Astrocyte (in vitro differentiated cells and primary cell): Measurements from ENCODE around the gene PPP1R14C. TPM values are rescaled to one million over a fixed set of nuclear protein-coding genes. Genes with fewer than 3 reads are reported as not detected.

Source experiments
- DNase-seq: peaks from one replicate; pipeline ENCODE4 v3.0.0-alpha.2; 2010; ENCODE audit warnings: low read depth
- FAIRE-seq: peaks from 2 replicates; lab custom pipeline; 2011; peaks lifted over from hg19 to GRCh38; lab: Jason Lieb, UNC
- H2AFZ ChIP-seq: 2 replicates; pipeline ENCODE4 v1.6.0; 2012; ENCODE audit warnings: low read depth, low read length, inconsistent platforms
- H3K27ac ChIP-seq: 2 replicates; pipeline ENCODE4 v1.5.1; 2011; ENCODE audit warnings: low read depth, low read length, inconsistent platforms
- H3K27me3 ChIP-seq: 2 replicates; pipeline ENCODE4 v1.6.0; 2011; ENCODE audit warnings: low read length, inconsistent platforms; ENCODE audit not compliant: insufficient read depth
- H3K36me3 ChIP-seq: 2 replicates; pipeline ENCODE4 v1.5.1; 2011; ENCODE audit warnings: low read length, inconsistent platforms; ENCODE audit not compliant: insufficient read depth
- H3K4me1 ChIP-seq: 2 replicates; pipeline ENCODE4 v1.5.1; 2011; ENCODE audit warnings: low read length, inconsistent platforms; ENCODE audit not compliant: insufficient read depth
- H3K4me2 ChIP-seq: 2 replicates; pipeline ENCODE4 v1.6.0; 2012; ENCODE audit warnings: low read length, inconsistent platforms
- H3K4me3 ChIP-seq: 2 replicates; pipeline ENCODE4 v1.5.1; 2011; ENCODE audit warnings: low read depth, mild to moderate bottlenecking, low read length, inconsistent platforms; ENCODE audit not compliant: insufficient read depth
- H3K79me2 ChIP-seq: 2 replicates; pipeline ENCODE4 v1.6.0; 2012; ENCODE audit warnings: mild to moderate bottlenecking, low read length, inconsistent platforms; ENCODE audit not compliant: insufficient read depth
- H3K9ac ChIP-seq: 2 replicates; pipeline ENCODE4 v1.6.0; 2012; ENCODE audit warnings: mild to moderate bottlenecking, low read length, inconsistent platforms
- H3K9me3 ChIP-seq: 2 replicates; pipeline ENCODE4 v1.5.1; 2012; ENCODE audit warnings: low read depth, mild to moderate bottlenecking, low read length, inconsistent platforms; ENCODE audit not compliant: insufficient read depth
- H4K20me1 ChIP-seq: 2 replicates; pipeline ENCODE4 v1.6.0; 2012; ENCODE audit warnings: low read length, inconsistent platforms; ENCODE audit not compliant: insufficient read depth
- H3K27ac Mint-ChIP-seq: one replicate; pipeline ENCODE4 v1.8.0; 2021; ENCODE audit warnings: mild to moderate bottlenecking, mixed read lengths; ENCODE audit not compliant: unreplicated experiment
- H3K27me3 Mint-ChIP-seq: one replicate; pipeline ENCODE4 v1.8.0; 2021; ENCODE audit warnings: low read depth, mixed read lengths; ENCODE audit not compliant: unreplicated experiment
- H3K36me3 Mint-ChIP-seq: one replicate; pipeline ENCODE4 v1.8.0; 2021; ENCODE audit warnings: low read depth, mixed read lengths; ENCODE audit not compliant: unreplicated experiment
- H3K4me1 Mint-ChIP-seq: one replicate; pipeline ENCODE4 v1.8.0; 2021; ENCODE audit warnings: low read depth, mixed read lengths; ENCODE audit not compliant: unreplicated experiment
- H3K4me3 Mint-ChIP-seq: one replicate; pipeline ENCODE4 v1.8.0; 2021; ENCODE audit warnings: mild to moderate bottlenecking, moderate library complexity, mixed read lengths; ENCODE audit not compliant: unreplicated experiment
- H3K9me3 Mint-ChIP-seq: one replicate; pipeline ENCODE4 v1.8.0; 2021; ENCODE audit warnings: mild to moderate bottlenecking, mixed read lengths; ENCODE audit not compliant: unreplicated experiment
- CTCF ChIP-seq: IDR thresholded peaks from 2 replicates; pipeline ENCODE4 v1.5.1; 2011; ENCODE audit warnings: low read depth, mild to moderate bottlenecking, inconsistent platforms, low read length, moderate library complexity; ENCODE audit not compliant: insufficient read depth
- EZH2 ChIP-seq: IDR thresholded peaks from 2 replicates; pipeline ENCODE4 v1.6.1; 2012; ENCODE audit warnings: mild to moderate bottlenecking, low read length, inconsistent platforms; ENCODE audit not compliant: insufficient read depth
- total RNA-seq: library from RNA; stranded (reverse); gene quantifications from 2 replicates; pipeline ENCODE4 v1.2.1, GENCODE V29; 2021

PPP1R14C gene
- total RNA-seq, 1 donor from 2014 or later: 3.9 TPM

- no peak overlapping the region for H3K4me2 ChIP-seq
- H3K9me3 ChIP-seq: no peaks in the 10 kb centered on the region
- H3K27me3 Mint-ChIP-seq: peaks cover 6% of the 10 kb centered on the region
- no peaks in the 10 kb centered on the region for H4K20me1 ChIP-seq
- no peak overlapping the region for H3K27ac ChIP-seq
- H3K4me3 Mint-ChIP-seq: no peak overlapping the region
- H3K36me3 Mint-ChIP-seq: no peaks in the 10 kb centered on the region
- H3K4me1 ChIP-seq: no peaks in the 10 kb centered on the region
- H3K4me1 Mint-ChIP-seq: peaks cover 10% of the 10 kb centered on the region
- no peak overlapping the region for H3K27ac Mint-ChIP-seq
- no peaks in the 10 kb centered on the region for H3K79me2 ChIP-seq
- H3K4me3 ChIP-seq: no peak overlapping the region
- TF ChIP-seq EZH2 (no peak), CTCF (no peak)
- DNase-seq (no peak), FAIRE-seq (no peak)
- no peaks in the 10 kb centered on the region for H3K27me3 ChIP-seq
- no peak overlapping the region for H3K9ac ChIP-seq
- H2AFZ ChIP-seq: no peak overlapping the region
- peaks cover 6% of the 10 kb centered on the region for H3K9me3 Mint-ChIP-seq
- no peaks in the 10 kb centered on the region for H3K36me3 ChIP-seq
These were observed 24.2 kb upstream of the PPP1R14C start for GRCh38 chr6:150118627-150119026.

- Histone ChIP-seq H3K9me3 (no peaks in the 10 kb centered on the region), H2AFZ (peak overlapping the region; percentile 5), H3K36me3 (no peaks in the 10 kb centered on the region), H3K79me2 (no peaks in the 10 kb centered on the region), H3K4me3 (no peak overlapping the region), H3K27ac (no peak overlapping the region), H3K4me2 (no peak overlapping the region), H3K27me3 (no peaks in the 10 kb centered on the region), H4K20me1 (no peaks in the 10 kb centered on the region), H3K9ac (no peak overlapping the region), H3K4me1 (no peaks in the 10 kb centered on the region)
- Mint-ChIP-seq H3K4me3 (no peak overlapping the region), H3K4me1 (peaks cover 10% of the 10 kb centered on the region), H3K36me3 (no peaks in the 10 kb centered on the region), H3K9me3 (peaks cover 6% of the 10 kb centered on the region), H3K27me3 (peaks cover 6% of the 10 kb centered on the region), H3K27ac (no peak overlapping the region)
- DNase-seq (peak; percentile 10), FAIRE-seq (no peak)
- TF ChIP-seq EZH2 (no peak), CTCF (no peak)
These were observed 23.7 kb upstream of the PPP1R14C start for GRCh38 chr6:150119173-150119572.

- Mint-ChIP-seq H3K4me3 (no peak overlapping the region), H3K27ac (no peak overlapping the region), H3K9me3 (peaks cover 3% of the 10 kb centered on the region), H3K4me1 (peaks cover 8% of the 10 kb centered on the region), H3K27me3 (peaks cover 27% of the 10 kb centered on the region), H3K36me3 (no peaks in the 10 kb centered on the region)
- no peak overlapping the region for H3K4me3 ChIP-seq
- no peaks in the 10 kb centered on the region for H4K20me1 ChIP-seq
- H3K27me3 ChIP-seq: no peaks in the 10 kb centered on the region
- DNase-seq (no peak), FAIRE-seq (no peak)
- no peaks in the 10 kb centered on the region for H3K4me1 ChIP-seq
- no peaks in the 10 kb centered on the region for H3K36me3 ChIP-seq
- no peak overlapping the region for H3K27ac ChIP-seq
- H3K4me2 ChIP-seq: no peak overlapping the region
- no peak overlapping the region for H3K9ac ChIP-seq
- no peaks in the 10 kb centered on the region for H3K79me2 ChIP-seq
- TF ChIP-seq EZH2 (no peak), CTCF (no peak)
- no peaks in the 10 kb centered on the region for H3K9me3 ChIP-seq
- H2AFZ ChIP-seq: no peak overlapping the region
These were observed 19.2 kb upstream of the PPP1R14C start for GRCh38 chr6:150123645-150124044.
